Stomach (tissue), 4 donors: ENCODE results near the gene KLHDC7A.

Experiments used
- EP300 ChIP-seq: sonication (generic); formaldehyde crosslinking; IDR thresholded peaks from one replicate; pipeline ENCODE4 v1.6.1; 2017; ENCODE audit warnings: antibody characterized with exemption
- POLR2A ChIP-seq, 4 donors: fragments of 450-650 bp; IDR thresholded peaks; one replicate each; pipeline ENCODE4 v1.6.1; 2016; ENCODE audit warnings: antibody characterized with exemption in 4 of 4, control low read depth in 2 of 4, mild to moderate bottlenecking in 1 of 4, moderate library complexity in 1 of 4
- POLR2AphosphoS5 ChIP-seq, 3 donors: sonication (generic); formaldehyde crosslinking; IDR thresholded peaks; one replicate each; pipeline ENCODE4 v1.6.1; 2016; ENCODE audit warnings: antibody characterized with exemption in 3 of 3
- TF ChIP-seq, protein P1 (sequence below), 7 experiments: fragments of 450-650 bp in 4 of 7; fragments of 200-600 bp in 3 of 7; sonication (generic) in 3 of 7; IDR thresholded peaks; one replicate each; pipeline ENCODE4 v1.5.1; 2016 to 2019; ENCODE audit warnings: antibody characterized with exemption in 7 of 7, control low read depth in 2 of 7, mild to moderate bottlenecking in 1 of 7

- TF ChIP-seq POLR2AphosphoS5 (IDR thresholded peaks at IDR 0.05) (no peak), POLR2A (IDR thresholded peaks at IDR 0.05) (no peak), EP300 (no peak)
- TF ChIP-seq, protein P1, sequence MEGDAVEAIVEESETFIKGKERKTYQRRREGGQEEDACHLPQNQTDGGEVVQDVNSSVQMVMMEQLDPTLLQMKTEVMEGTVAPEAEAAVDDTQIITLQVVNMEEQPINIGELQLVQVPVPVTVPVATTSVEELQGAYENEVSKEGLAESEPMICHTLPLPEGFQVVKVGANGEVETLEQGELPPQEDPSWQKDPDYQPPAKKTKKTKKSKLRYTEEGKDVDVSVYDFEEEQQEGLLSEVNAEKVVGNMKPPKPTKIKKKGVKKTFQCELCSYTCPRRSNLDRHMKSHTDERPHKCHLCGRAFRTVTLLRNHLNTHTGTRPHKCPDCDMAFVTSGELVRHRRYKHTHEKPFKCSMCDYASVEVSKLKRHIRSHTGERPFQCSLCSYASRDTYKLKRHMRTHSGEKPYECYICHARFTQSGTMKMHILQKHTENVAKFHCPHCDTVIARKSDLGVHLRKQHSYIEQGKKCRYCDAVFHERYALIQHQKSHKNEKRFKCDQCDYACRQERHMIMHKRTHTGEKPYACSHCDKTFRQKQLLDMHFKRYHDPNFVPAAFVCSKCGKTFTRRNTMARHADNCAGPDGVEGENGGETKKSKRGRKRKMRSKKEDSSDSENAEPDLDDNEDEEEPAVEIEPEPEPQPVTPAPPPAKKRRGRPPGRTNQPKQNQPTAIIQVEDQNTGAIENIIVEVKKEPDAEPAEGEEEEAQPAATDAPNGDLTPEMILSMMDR (IDR thresholded peaks at IDR 0.05) = no peak
Measured at GRCh38 chr1:18466676-18467075, 14.1 kb upstream of the KLHDC7A start.
